K562 (cell line): ENCODE data around the gene ERGIC1.

Source experiments
- CTCF ChIP-seq, 3 experiments: IDR thresholded peaks in 2 of 3; conservative IDR thresholded peaks in 1 of 3; 2 replicates each; pipeline ENCODE4 v1.5.1; 2011 to 2012; ENCODE audit warnings: low read length in 3 of 3, mild to moderate bottlenecking in 3 of 3, control low read depth in 2 of 3, improper control_type of control experiment in 1 of 3, inconsistent platforms in 1 of 3, low read depth in 1 of 3, mixed read lengths in 1 of 3, moderate library complexity in 1 of 3; ENCODE audit not compliant: insufficient read depth in 2 of 3
- ETS2 ChIP-seq: IDR thresholded peaks from 2 replicates; pipeline ENCODE4 v1.6.1; 2016; ENCODE audit warnings: borderline replicate concordance, missing genetic modification characterization, mild to moderate bottlenecking, moderate library complexity, missing compliant biosample characterization; ENCODE audit not compliant: poor library complexity, severe bottlenecking
- EZH2 ChIP-seq: IDR thresholded peaks from 2 replicates; pipeline ENCODE4 v1.6.1; 2012; ENCODE audit warnings: low read depth, mild to moderate bottlenecking, inconsistent platforms, low read length, borderline replicate concordance
- SMAD1 ChIP-seq: fragments of 150-350 bp; IDR thresholded peaks from 2 replicates; pipeline ENCODE4 v1.6.1; 2014; ENCODE audit warnings: low read length, low read depth; ENCODE audit not compliant: partially characterized antibody
- SREBF2 ChIP-seq: sonication (generic); formaldehyde crosslinking; IDR thresholded peaks from 2 replicates; pipeline ENCODE4 v1.4.0; 2020; ENCODE audit warnings: mild to moderate bottlenecking, missing genetic modification reagents
- TGIF2 ChIP-seq: sonication (generic); formaldehyde crosslinking; IDR thresholded peaks from 2 replicates; pipeline ENCODE4 v1.8.1; 2022; ENCODE audit warnings: mild to moderate bottlenecking, missing genetic modification reagents, moderate library complexity
- ZBTB43 ChIP-seq: sonication (generic); formaldehyde crosslinking; IDR thresholded peaks from 2 replicates; pipeline ENCODE4 v1.8.0; 2023; ENCODE audit warnings: mild to moderate bottlenecking, missing genetic modification reagents
- ZC3H8 ChIP-seq: fragments of 450-650 bp; IDR thresholded peaks from 2 replicates; pipeline ENCODE4 v1.6.1; 2017
- ZFP30 ChIP-seq: fragments of 250-450 bp; sonication (Bioruptor Pico); IDR thresholded peaks from 2 replicates; pipeline ENCODE4 v1.8.0; 2022; ENCODE audit warnings: moderate library complexity, mild to moderate bottlenecking, inconsistent platforms, borderline replicate concordance
- ZNF780A ChIP-seq: fragments of 250-450 bp; sonication (Bioruptor Pico); IDR thresholded peaks from 2 replicates; pipeline ENCODE4 v1.5.0; 2021; ENCODE audit warnings: mild to moderate bottlenecking

GRCh38 chr5:172795318-172795977, 38.6 kb upstream of the ERGIC1 start:
- no peak for TF ChIP-seq ZBTB43 (CRISPR knock-in tag)
- no peak for TF ChIP-seq SREBF2 (CRISPR knock-in tag)
- TF ChIP-seq SMAD1: no peak
- TF ChIP-seq ZFP30: no peak
- TF ChIP-seq ZC3H8: no peak
- no peak for TF ChIP-seq ETS2
- TF ChIP-seq CTCF (IDR thresholded peaks at IDR 0.05 in 2 of 3, conservative IDR thresholded peaks at IDR 0.05 in 1 of 3; ENCODE audit: insufficient read depth in 2 of 3, low read depth in 1 of 3, low read length in 3 of 3): no peak
- no peak for TF ChIP-seq EZH2
- no peak for TF ChIP-seq ZNF780A (CRISPR knock-in tag)
- TF ChIP-seq TGIF2: no peak
